IMR-90 (cell line): ENCODE results near the gene ATXN3. TPM values are rescaled to one million over a fixed set of nuclear protein-coding genes. Genes with fewer than 3 reads are reported as not detected.
A peak's percentile ranks its signal among the peaks of the same experiment; 100 is the strongest.

Experiments
- ATAC-seq: fragments of 200-7000 bp; cut with Tn5 transposase; 2 replicates; pipeline ENCODE4 v1.9.1; 2020; ENCODE audit warnings: low read depth, mild to moderate bottlenecking, moderate library complexity
- BruUV-seq: library from RNA; stranded (reverse); fragments of 400-500 nt; replicated peaks from 2 replicates; lab custom pipeline; 2021; lab: Mats Ljungman, UMichigan
- CTCF ChIA-PET: fragments of 300-600 bp; formaldehyde crosslinking; extraction: SDS; loops from one replicate; lab custom pipeline; 2021; ENCODE audit warnings: antibody characterized with exemption; lab: Yijun Ruan, JAX
- POLR2A ChIA-PET: fragments of 300-600 bp; sonication (Branson Sonifier 250); formaldehyde crosslinking; loops from one replicate; lab custom pipeline; 2022; ENCODE audit warnings: antibody characterized with exemption; ENCODE audit not compliant: unreplicated experiment; lab: Charles Lee
- DNase-seq: peaks from one replicate; pipeline ENCODE4 v3.0.0; 2013
- H2AFZ ChIP-seq: replicated peaks from 2 replicates; pipeline ENCODE3; 2013; ENCODE audit warnings: low read length, mild to moderate bottlenecking; ENCODE audit not compliant: poor library complexity
- H2AK5ac ChIP-seq: 2 replicates; pipeline ENCODE4 v1.6.1; 2013; ENCODE audit warnings: low read depth, low read length, inconsistent platforms
- H2AK9ac ChIP-seq: replicated peaks from 2 replicates; pipeline ENCODE3; 2013; ENCODE audit warnings: mild to moderate bottlenecking, low read depth, low read length, moderate library complexity; ENCODE audit not compliant: poor library complexity
- H2BK120ac ChIP-seq: 2 replicates; pipeline ENCODE4 v1.6.1; 2013; ENCODE audit warnings: low read depth, low read length, inconsistent platforms
- H2BK15ac ChIP-seq: 3 replicates; pipeline ENCODE4 v1.6.1; 2013; ENCODE audit warnings: low read depth, low read length, inconsistent platforms
- H2BK20ac ChIP-seq: 2 replicates; pipeline ENCODE4 v1.6.1; 2013; ENCODE audit warnings: low read depth, mild to moderate bottlenecking, inconsistent platforms, low read length, moderate library complexity
- H2BK5ac ChIP-seq: 2 replicates; pipeline ENCODE4 v1.6.1; 2013; ENCODE audit warnings: mild to moderate bottlenecking, low read depth, low read length, inconsistent platforms; ENCODE audit not compliant: poor library complexity, severe bottlenecking
- H3K14ac ChIP-seq: replicated peaks from 2 replicates; pipeline ENCODE4 v1.6.1; 2013; ENCODE audit warnings: low read depth, low read length, inconsistent platforms
- H3K18ac ChIP-seq: 2 replicates; pipeline ENCODE4 v1.6.1; 2013; ENCODE audit warnings: low read depth, low read length, control low read depth
- H3K23ac ChIP-seq: 2 replicates; pipeline ENCODE4 v1.6.1; 2013; ENCODE audit warnings: low read depth, low read length, inconsistent platforms
- H3K27ac ChIP-seq: 2 replicates; pipeline ENCODE4 v1.5.1; 2013; ENCODE audit warnings: mild to moderate bottlenecking, control low read depth, low read length; ENCODE audit not compliant: insufficient read depth
- H3K27me3 ChIP-seq: 2 replicates; pipeline ENCODE4 v1.6.1; 2013; ENCODE audit warnings: low read length; ENCODE audit not compliant: control insufficient read depth, insufficient read depth
- H3K36me3 ChIP-seq: 2 replicates; pipeline ENCODE4 v1.6.1; 2013; ENCODE audit warnings: low read length, mixed read lengths; ENCODE audit not compliant: control insufficient read depth, insufficient read depth
- H3K4ac ChIP-seq: 2 replicates; pipeline ENCODE4 v1.6.1; 2013; ENCODE audit warnings: low read depth, low read length, inconsistent platforms
- H3K4me1 ChIP-seq: 2 replicates; pipeline ENCODE4 v1.6.1; 2013; ENCODE audit warnings: low read length, mixed read lengths; ENCODE audit not compliant: control insufficient read depth, insufficient read depth
- H3K4me2 ChIP-seq: 2 replicates; pipeline ENCODE4 v1.6.1; 2013; ENCODE audit warnings: low read depth, mild to moderate bottlenecking, control low read depth, low read length, moderate library complexity
- H3K4me3 ChIP-seq: 2 replicates; pipeline ENCODE4 v1.5.1; 2013; ENCODE audit warnings: low read depth, mild to moderate bottlenecking, control low read depth, low read length, moderate library complexity; ENCODE audit not compliant: insufficient read depth
- H3K56ac ChIP-seq: 2 replicates; pipeline ENCODE4 v1.6.1; 2013; ENCODE audit warnings: low read length, inconsistent platforms; ENCODE audit not compliant: insufficient read depth; ENCODE audit errors: extremely low read depth
- H3K79me1 ChIP-seq, 2 experiments: 2 replicates each; pipeline ENCODE4 v1.6.1; 2013; ENCODE audit warnings: low read length in 2 of 2, inconsistent platforms in 1 of 2, low read depth in 1 of 2
- H3K9ac ChIP-seq: 2 replicates; pipeline ENCODE4 v1.6.1; 2013; ENCODE audit warnings: low read depth, low read length, control low read depth
- H3K9me1 ChIP-seq: 2 replicates; pipeline ENCODE4 v1.6.1; 2013; ENCODE audit warnings: low read length, inconsistent platforms; ENCODE audit not compliant: insufficient read depth
- H3K9me3 ChIP-seq: 2 replicates; pipeline ENCODE4 v1.6.1; 2013; ENCODE audit warnings: low read length; ENCODE audit not compliant: control insufficient read depth, insufficient read depth
- H4K20me1 ChIP-seq: 2 replicates; pipeline ENCODE4 v1.6.1; 2013; ENCODE audit warnings: low read length, inconsistent platforms; ENCODE audit not compliant: insufficient read depth
- H4K5ac ChIP-seq: 2 replicates; pipeline ENCODE4 v1.6.1; 2013; ENCODE audit warnings: mild to moderate bottlenecking, low read depth, low read length, control low read depth
- H4K8ac ChIP-seq, 2 experiments: 2 replicates each; pipeline ENCODE4 v1.6.1; 2013; ENCODE audit warnings: low read depth in 2 of 2, low read length in 2 of 2, control low read depth in 1 of 2, inconsistent platforms in 1 of 2
- H4K91ac ChIP-seq: 2 replicates; pipeline ENCODE4 v1.6.1; 2013; ENCODE audit warnings: low read depth, low read length, inconsistent platforms; ENCODE audit not compliant: insufficient read depth
- BHLHE40 ChIP-seq: fragments of 150-350 bp; IDR thresholded peaks from 2 replicates; pipeline ENCODE4 v1.6.1; 2016; ENCODE audit warnings: mild to moderate bottlenecking, low read depth, low read length
- CEBPB ChIP-seq: IDR thresholded peaks from 2 replicates; pipeline ENCODE4 v1.6.1; 2012; ENCODE audit warnings: low read depth, low read length, improper control_type of control experiment
- CHD1 ChIP-seq: IDR thresholded peaks from 2 replicates; pipeline ENCODE4 v1.6.1; 2012; ENCODE audit warnings: low read depth, low read length, improper control_type of control experiment
- CTCF ChIP-seq: conservative IDR thresholded peaks from 2 replicates; pipeline ENCODE4 v1.5.1; 2012; ENCODE audit warnings: mild to moderate bottlenecking, low read depth, low read length, improper control_type of control experiment
- ELK1 ChIP-seq: fragments of 150-350 bp; IDR thresholded peaks from 2 replicates; pipeline ENCODE4 v1.6.1; 2016; ENCODE audit warnings: low read depth, mild to moderate bottlenecking, low read length, moderate library complexity, borderline replicate concordance
- FOS ChIP-seq: fragments of 150-350 bp; IDR thresholded peaks from 2 replicates; pipeline ENCODE4 v1.6.1; 2016; ENCODE audit warnings: low read depth, low read length
- MAFK ChIP-seq: IDR thresholded peaks from 2 replicates; pipeline ENCODE4 v1.6.1; 2012; ENCODE audit warnings: low read depth, low read length, improper control_type of control experiment
- MAZ ChIP-seq: IDR thresholded peaks from 2 replicates; pipeline ENCODE4 v1.6.1; 2012; ENCODE audit warnings: low read depth, mild to moderate bottlenecking, low read length, improper control_type of control experiment, moderate library complexity, borderline replicate concordance
- MXI1 ChIP-seq: IDR thresholded peaks from 2 replicates; pipeline ENCODE4 v1.6.1; 2012; ENCODE audit warnings: low read depth, mild to moderate bottlenecking, low read length, moderate library complexity, borderline replicate concordance
- NFE2L2 ChIP-seq: fragments of 150-350 bp; IDR thresholded peaks from 2 replicates; pipeline ENCODE4 v1.6.1; 2016; ENCODE audit warnings: low read depth, mild to moderate bottlenecking, low read length
- POLR2A ChIP-seq: IDR thresholded peaks from 2 replicates; pipeline ENCODE4 v1.6.1; 2012; ENCODE audit warnings: mild to moderate bottlenecking, low read depth, low read length
- RAD21 ChIP-seq: IDR thresholded peaks from 2 replicates; pipeline ENCODE4 v1.6.1; 2012; ENCODE audit warnings: low read length, improper control_type of control experiment
- RCOR1 ChIP-seq: IDR thresholded peaks from 2 replicates; pipeline ENCODE4 v1.6.1; 2012; ENCODE audit warnings: mild to moderate bottlenecking, low read length, improper control_type of control experiment; ENCODE audit not compliant: insufficient replicate concordance
- RFX5 ChIP-seq: IDR thresholded peaks from 2 replicates; pipeline ENCODE4 v1.8.0; 2012; ENCODE audit warnings: low read depth, mild to moderate bottlenecking, low read length, moderate library complexity
- SMC3 ChIP-seq: fragments of 150-350 bp; IDR thresholded peaks from 2 replicates; pipeline ENCODE4 v1.6.1; 2016; ENCODE audit warnings: low read depth, mild to moderate bottlenecking, antibody characterized with exemption, low read length, moderate library complexity
- USF2 ChIP-seq: fragments of 150-350 bp; IDR thresholded peaks from 2 replicates; pipeline ENCODE4 v1.6.1; 2017; ENCODE audit warnings: mild to moderate bottlenecking, antibody characterized with exemption, low read length, low read depth
- WGBS, 2 experiments: methylation state at CpG; one replicate each; pipeline versions ENCODE4 v1.1.5 to v1.1.7; 2013; ENCODE audit warnings: missing lambda C conversion rate in 2 of 2; ENCODE audit not compliant: insufficient read length in 1 of 2; ENCODE audit errors: extremely low coverage in 2 of 2; 5-methylcytosine and 5-hydroxymethylcytosine counted together
- dilution Hi-C: fragments of 300-500 bp; cut with HindIII; formaldehyde crosslinking; loops from one replicate; pipeline ENCODE4 v1.14.3; 2018; ENCODE audit warnings: low sequenced_read_pairs; ENCODE audit not compliant: unreplicated experiment
- in situ Hi-C: fragments of 300-500 bp; cut with MboI; formaldehyde crosslinking; loops from 3 replicates; pipeline ENCODE4 v1.14.3; 2019; ENCODE audit warnings: low sequenced_read_pairs, inconsistent platforms, mixed read lengths
- intact Hi-C: fragments of 100-400 bp; cut with micrococcal nuclease; formaldehyde crosslinking; loops from 2 replicates; pipeline ENCODE4 v1.10.0; 2022
- polyA plus RNA-seq, 3 experiments: library from polyadenylated mRNA; depleted of rRNA; stranded (reverse); fragments of >200 nt; gene quantifications; 2 replicates each; pipeline ENCODE4 v1.2.3, GENCODE V29; 2012; ENCODE audit warnings: low replicate concordance in 1 of 3
- total RNA-seq: library from RNA; depleted of rRNA; stranded (reverse); fragments of >200 nt; gene quantifications from 2 replicates; pipeline ENCODE4 v1.2.3, GENCODE V29; 2012

ATXN3 gene
- total and polyA plus RNA-seq, 2 of the 4 experiments (the other 2 are of a cell fraction), result 9.0 to 13.9 TPM

- peak overlapping the region; percentile 8; the same call in 1 of the 2 replicates for H3K18ac ChIP-seq
- ChIA-PET POLR2A (no interaction called here), CTCF (interaction anchor here (1.9 kb wide), 1 partner anchor 9 kb away, joined by 6 read pairs; no protein-coding TSS in a partner anchor)
- in situ Hi-C loops (no loop called here), intact Hi-C loops (loop anchor here (10.0 kb wide), 1 partner anchor 681 kb away; no protein-coding TSS in a partner anchor), dilution Hi-C loops (no loop called here)
- no peak overlapping the region for H2BK5ac ChIP-seq
- no peak overlapping the region for H3K4me3 ChIP-seq
- no peaks in the 10 kb centered on the region for H3K27me3 ChIP-seq
- H3K9ac ChIP-seq, result no peak overlapping the region
- no peak overlapping the region for H2AFZ ChIP-seq
- no peaks in the 10 kb centered on the region; the same call in 1 of the 2 replicates for H3K9me1 ChIP-seq
- WGBS, 2 experiments, result 100% methylated on average over 1 of the region's 3 CpGs; no CpG with 5 or more reads in 1 of the 2 experiments
- no peak overlapping the region for H4K5ac ChIP-seq
- no peak overlapping the region for H3K4ac ChIP-seq
- H3K79me1 ChIP-seq, result peaks cover 3 to 8% of the 10 kb centered on the region in 2 experiments; a peak in 3 of 4 replicates
- H3K23ac ChIP-seq, result no peak overlapping the region
- no peak overlapping the region for H3K14ac ChIP-seq
- H4K91ac ChIP-seq, result no peak overlapping the region
- TF ChIP-seq USF2 (no peak), FOS (no peak), MAFK (no peak), BHLHE40 (no peak), MAZ (no peak), MXI1 (no peak), CTCF (no peak), CEBPB (no peak), POLR2A (no peak), RAD21 (no peak), RFX5 (no peak), RCOR1 (no peak), CHD1 (no peak), SMC3 (no peak), ELK1 (no peak), NFE2L2 (no peak)
- no peak overlapping the region for H2AK5ac ChIP-seq
- no peak overlapping the region for H3K56ac ChIP-seq
- no peak overlapping the region for H2BK120ac ChIP-seq
- H4K20me1 ChIP-seq, result no peaks in the 10 kb centered on the region
- no peaks in the 10 kb centered on the region for H3K9me3 ChIP-seq
- ATAC-seq (no peak), DNase-seq (no peak)
- no peak overlapping the region for H2BK20ac ChIP-seq
- no peak overlapping the region for H3K27ac ChIP-seq
- H2BK15ac ChIP-seq, result no peak overlapping the region
- H3K4me2 ChIP-seq, result no peak overlapping the region
- no peak overlapping the region for H4K8ac ChIP-seq
- no peaks in the 10 kb centered on the region for H3K4me1 ChIP-seq
- no peak overlapping the region for H2AK9ac ChIP-seq
- BruUV-seq, result no TSS peak
- H3K36me3 ChIP-seq, result peaks cover 41% of the 10 kb centered on the region
These were observed 37.6 kb upstream of the ATXN3 start for GRCh38 chr14:92143962-92144361.
